DLD1 (cell line): Measurements from ENCODE around the gene ANKS1A.
"Not testable (repeated sequence)": the region's sequence is repeated elsewhere in the genome, so short reads cannot be mapped to it uniquely, and the experiment has no call there.

Experiments
- in situ Hi-C: cut with HindIII; loops from 2 replicates; pipeline ENCODE4 v1.10.0; 2017; ENCODE audit warnings: low sequenced_read_pairs

Gene ANKS1A

GRCh38 chr6:35091346-35092083, 202.5 kb downstream of the ANKS1A start:
- in situ Hi-C loops: no loop called here

- in situ Hi-C loops: no loop called here
These were observed 203.5 kb downstream of the ANKS1A start for GRCh38 chr6:35092362-35093117.

- in situ Hi-C loops: no loop called here
These were observed 204.0 kb downstream of the ANKS1A start for GRCh38 chr6:35093118-35093445.

- in situ Hi-C loops: no loop called here
These were observed 204.7 kb downstream of the ANKS1A start for GRCh38 chr6:35093783-35094182.

- in situ Hi-C loops: no loop called here
These were observed 205.1 kb downstream of the ANKS1A start for GRCh38 chr6:35094183-35094582.

GRCh38 chr6:35096129-35096862, 207.2 kb downstream of the ANKS1A start:
- in situ Hi-C loops: no loop called here

- in situ Hi-C loops: no loop called here
These were observed 210.1 kb downstream of the ANKS1A start for GRCh38 chr6:35099116-35099515.

- in situ Hi-C loops: no loop called here
These were observed 216.0 kb downstream of the ANKS1A start for GRCh38 chr6:35105078-35105477.

- in situ Hi-C loops: not testable (repeated sequence)
These were observed 217.0 kb downstream of the ANKS1A start for GRCh38 chr6:35106061-35106460.

GRCh38 chr6:35107208-35107607, 218.2 kb downstream of the ANKS1A start:
- in situ Hi-C loops: not testable (repeated sequence)

- in situ Hi-C loops: not testable (repeated sequence)
These were observed 218.7 kb downstream of the ANKS1A start for GRCh38 chr6:35107761-35108160.

- in situ Hi-C loops: no loop called here
These were observed 219.3 kb downstream of the ANKS1A start for GRCh38 chr6:35108309-35108885.

- in situ Hi-C loops: no loop called here
These were observed 231.7 kb downstream of the ANKS1A start for GRCh38 chr6:35120746-35121145.

- in situ Hi-C loops: no loop called here
These were observed 235.3 kb downstream of the ANKS1A start for GRCh38 chr6:35124356-35124755.

GRCh38 chr6:35128042-35128441, 239.0 kb downstream of the ANKS1A start:
- in situ Hi-C loops: no loop called here

- in situ Hi-C loops: no loop called here
These were observed 239.4 kb downstream of the ANKS1A start for GRCh38 chr6:35128496-35128895.

GRCh38 chr6:35136185-35136584, 247.1 kb downstream of the ANKS1A start:
- in situ Hi-C loops: no loop called here

GRCh38 chr6:35138191-35138590, 249.1 kb downstream of the ANKS1A start:
- in situ Hi-C loops: not testable (repeated sequence)

GRCh38 chr6:35139470-35139869, 250.4 kb downstream of the ANKS1A start:
- in situ Hi-C loops: no loop called here

GRCh38 chr6:35139924-35140638, 251.0 kb downstream of the ANKS1A start:
- in situ Hi-C loops: no loop called here

GRCh38 chr6:35140639-35141006, 251.6 kb downstream of the ANKS1A start:
- in situ Hi-C loops: no loop called here
